MM.1S (cell line): ENCODE results near the gene ST8SIA2.

Experiments
- DNase-seq: peaks from one replicate; pipeline ENCODE4 v3.0.0-alpha.2; 2015
- H2AFZ ChIP-seq: fragments of 300-600 bp; sonication (generic); 2 replicates; pipeline ENCODE4 v1.6.0; 2016; ENCODE audit warnings: antibody characterized with exemption, low read length
- H3F3A ChIP-seq: fragments of 300-600 bp; sonication (generic); 2 replicates; pipeline ENCODE4 v1.6.1; 2016; ENCODE audit warnings: mild to moderate bottlenecking, antibody characterized with exemption, low read length, moderate library complexity, mixed read lengths; ENCODE audit not compliant: insufficient read depth
- H3K27ac ChIP-seq: fragments of 300-600 bp; sonication (generic); 2 replicates; pipeline ENCODE4 v1.5.1; 2016; ENCODE audit warnings: mild to moderate bottlenecking, low read length
- H3K27me3 ChIP-seq: fragments of 300-600 bp; sonication (generic); replicated peaks from 2 replicates; pipeline ENCODE4 v1.6.0; 2016; ENCODE audit warnings: low read length; ENCODE audit not compliant: insufficient read depth
- H3K36me3 ChIP-seq: fragments of 300-600 bp; sonication (generic); replicated peaks from 2 replicates; pipeline ENCODE4 v1.6.1; 2016; ENCODE audit warnings: mild to moderate bottlenecking, low read length, mixed read lengths; ENCODE audit not compliant: insufficient read depth
- H3K4me1 ChIP-seq: fragments of 300-600 bp; sonication (generic); 2 replicates; pipeline ENCODE4 v1.6.1; 2016; ENCODE audit warnings: low read length, mixed read lengths
- H3K4me2 ChIP-seq: fragments of 300-600 bp; sonication (generic); 2 replicates; pipeline ENCODE4 v1.6.0; 2016; ENCODE audit warnings: low read depth, low read length
- H3K4me3 ChIP-seq: fragments of 300-600 bp; sonication (generic); 2 replicates; pipeline ENCODE4 v1.5.1; 2016; ENCODE audit warnings: low read length, mixed read lengths
- H3K79me2 ChIP-seq: fragments of 300-600 bp; sonication (generic); 2 replicates; pipeline ENCODE4 v1.6.1; 2016; ENCODE audit warnings: mixed run types, low read length, mixed read lengths
- H3K9ac ChIP-seq: fragments of 300-600 bp; sonication (generic); 2 replicates; pipeline ENCODE4 v1.6.1; 2016; ENCODE audit warnings: low read length, mixed read lengths
- H3K9me2 ChIP-seq: fragments of 300-600 bp; sonication (generic); replicated peaks from 2 replicates; pipeline ENCODE4 v1.6.1; 2016; ENCODE audit warnings: mild to moderate bottlenecking, low read length, mixed read lengths; ENCODE audit not compliant: insufficient read depth
- H3K9me3 ChIP-seq: fragments of 300-600 bp; sonication (generic); replicated peaks from 2 replicates; pipeline ENCODE4 v1.6.1; 2016; ENCODE audit warnings: mild to moderate bottlenecking, low read length, mixed read lengths; ENCODE audit not compliant: insufficient read depth
- H4K20me1 ChIP-seq: fragments of 300-600 bp; sonication (generic); 2 replicates; pipeline ENCODE4 v1.6.1; 2016; ENCODE audit warnings: mild to moderate bottlenecking, low read length, moderate library complexity, mixed read lengths; ENCODE audit not compliant: insufficient read depth
- CTCF ChIP-seq: fragments of 300-600 bp; sonication (generic); IDR thresholded peaks from 2 replicates; pipeline ENCODE4 v1.5.1; 2016; ENCODE audit warnings: antibody characterized with exemption, low read length, mixed read lengths
- EZH2 ChIP-seq: fragments of 300-600 bp; sonication (generic); optimal IDR thresholded peaks from 2 replicates; pipeline ENCODE3; 2017; ENCODE audit warnings: low read depth, mild to moderate bottlenecking, antibody characterized with exemption, low read length, mixed read lengths
- EZH2phosphoT487 ChIP-seq: fragments of 300-600 bp; sonication (generic); IDR thresholded peaks from 2 replicates; pipeline ENCODE4 v1.6.1; 2018; ENCODE audit warnings: antibody characterized with exemption, low read length

Gene ST8SIA2

GRCh38 chr15:92449476-92449875 is 55.8 kb downstream of the ST8SIA2 start:
- no peak for DNase-seq
- H3K9ac ChIP-seq: no peak overlapping the region
- H3K36me3 ChIP-seq: no peaks in the 10 kb centered on the region; the same call in 1 of the 2 replicates
- no peak overlapping the region for H2AFZ ChIP-seq
- H4K20me1 ChIP-seq: no peaks in the 10 kb centered on the region
- H3K4me3 ChIP-seq: no peak overlapping the region
- H3K27me3 ChIP-seq: no peaks in the 10 kb centered on the region
- no peaks in the 10 kb centered on the region for H3K4me1 ChIP-seq
- TF ChIP-seq CTCF (no peak), EZH2 (no peak), EZH2phosphoT487 (no peak)
- H3K4me2 ChIP-seq: no peak overlapping the region
- H3K9me3 ChIP-seq: no peaks in the 10 kb centered on the region
- no peaks in the 10 kb centered on the region for H3F3A ChIP-seq
- H3K79me2 ChIP-seq: no peaks in the 10 kb centered on the region
- H3K27ac ChIP-seq: no peak overlapping the region
- no peaks in the 10 kb centered on the region for H3K9me2 ChIP-seq

DNA sequence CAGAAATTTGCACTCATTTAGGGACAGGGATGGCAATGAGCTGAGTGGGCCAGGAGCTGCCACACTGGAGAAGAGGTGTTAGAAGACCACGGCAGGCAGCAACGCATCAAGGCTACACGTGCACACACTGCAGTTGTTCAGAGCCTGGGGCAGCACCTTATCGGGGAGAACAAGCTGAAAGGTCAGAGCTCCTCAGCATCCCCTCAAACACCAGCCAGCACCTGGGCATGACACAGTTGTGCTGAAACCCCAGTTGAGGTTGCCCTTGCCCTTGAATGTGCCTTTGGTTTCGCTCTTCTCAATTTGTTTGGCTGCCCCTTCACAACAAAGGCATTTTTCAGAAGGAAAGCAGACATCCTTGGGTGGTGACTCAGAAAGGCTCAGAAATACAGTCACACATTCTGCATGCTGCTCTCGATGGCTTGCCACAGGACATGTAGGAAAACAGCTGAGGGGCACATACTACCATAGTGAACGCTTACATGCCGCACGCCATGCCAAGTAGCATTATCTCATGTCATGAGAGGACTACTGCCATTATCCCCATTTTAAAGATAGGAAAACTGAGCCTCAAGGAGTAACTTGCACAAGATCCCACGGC is 57.6 kb downstream of the ST8SIA2 start:
- DNase-seq: no peak
- H3K27me3 ChIP-seq: no peaks in the 10 kb centered on the region
- H3K79me2 ChIP-seq: no peaks in the 10 kb centered on the region
- no peaks in the 10 kb centered on the region for H3K9me2 ChIP-seq
- TF ChIP-seq EZH2phosphoT487 (no peak), EZH2 (no peak), CTCF (no peak)
- no peak overlapping the region for H3K4me3 ChIP-seq
- no peaks in the 10 kb centered on the region for H3K9me3 ChIP-seq
- H4K20me1 ChIP-seq: no peaks in the 10 kb centered on the region
- no peaks in the 10 kb centered on the region; the same call in 1 of the 2 replicates for H3K36me3 ChIP-seq
- no peaks in the 10 kb centered on the region for H3K4me1 ChIP-seq
- H3K9ac ChIP-seq: no peak overlapping the region
- no peak overlapping the region for H3K27ac ChIP-seq
- no peaks in the 10 kb centered on the region for H3F3A ChIP-seq
- H3K4me2 ChIP-seq: no peak overlapping the region
- no peak overlapping the region for H2AFZ ChIP-seq

- Histone ChIP-seq H3K4me1 (no peaks in the 10 kb centered on the region), H3K9me2 (no peaks in the 10 kb centered on the region), H3F3A (no peaks in the 10 kb centered on the region), H3K9me3 (no peaks in the 10 kb centered on the region), H2AFZ (no peak overlapping the region), H3K79me2 (no peaks in the 10 kb centered on the region), H3K36me3 (no peaks in the 10 kb centered on the region), H3K4me3 (no peak overlapping the region), H3K27me3 (no peaks in the 10 kb centered on the region), H3K9ac (no peak overlapping the region), H3K4me2 (no peak overlapping the region), H4K20me1 (no peaks in the 10 kb centered on the region), H3K27ac (no peak overlapping the region)
- no peak for DNase-seq
- TF ChIP-seq CTCF (no peak), EZH2phosphoT487 (no peak), EZH2 (no peak)
Observed at GRCh38 chr15:92452143-92452542, 58.5 kb downstream of the ST8SIA2 start.
